GM19397 (cell line): Measurements from ENCODE around the gene PTPRN2.
"Not testable (repeated sequence)": the region's sequence is repeated elsewhere in the genome, so short reads cannot be mapped to it uniquely, and the experiment has no call there.

Experiments
- ATAC-seq: cut with Tn5 transposase; IDR thresholded peaks from one replicate; pipeline ENCODE4 v1.9.1; 2021; ENCODE audit warnings: mild to moderate bottlenecking, moderate library complexity; ENCODE audit not compliant: unreplicated experiment

PTPRN2 gene

GRCh38 chr7:158587162-158588084, at the start of gene PTPRN2:
Gene PTPRN2 (minus strand): TSS chr7:158587823.
- peak; percentile 77 for ATAC-seq

- peak; percentile 76 for ATAC-seq
Observed at GRCh38 chr7:158633055-158633956, 45.7 kb upstream of the PTPRN2 start.

DNA sequence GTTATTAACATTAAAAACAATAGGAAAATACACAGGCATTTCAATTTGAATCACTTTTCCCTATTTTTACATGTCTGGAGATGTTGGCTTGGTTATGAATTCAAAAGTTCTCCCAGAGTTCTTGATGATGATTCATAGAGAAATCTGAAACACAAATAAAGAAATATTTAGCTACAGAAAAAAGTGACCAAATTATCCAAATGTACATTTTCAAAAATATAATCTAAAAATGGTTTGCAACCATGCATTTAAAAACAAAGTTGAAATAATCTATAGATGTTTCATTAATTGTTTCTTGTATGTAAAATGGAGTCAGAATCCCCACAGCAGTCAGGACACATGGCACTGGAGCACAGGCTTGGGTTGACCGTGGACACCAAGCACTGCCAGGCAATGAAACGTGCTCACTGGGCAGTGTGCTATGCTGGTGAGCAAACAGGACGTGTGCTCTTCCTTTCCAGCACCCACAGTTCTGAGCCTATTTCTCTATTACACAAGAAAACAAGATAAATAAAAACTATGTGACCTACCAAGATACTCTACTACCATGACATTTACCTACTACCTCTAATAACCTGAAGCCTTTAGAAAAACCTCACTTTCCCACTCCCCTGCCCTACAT, 44.1 kb upstream of the PTPRN2 start:
- ATAC-seq: no peak

DNA sequence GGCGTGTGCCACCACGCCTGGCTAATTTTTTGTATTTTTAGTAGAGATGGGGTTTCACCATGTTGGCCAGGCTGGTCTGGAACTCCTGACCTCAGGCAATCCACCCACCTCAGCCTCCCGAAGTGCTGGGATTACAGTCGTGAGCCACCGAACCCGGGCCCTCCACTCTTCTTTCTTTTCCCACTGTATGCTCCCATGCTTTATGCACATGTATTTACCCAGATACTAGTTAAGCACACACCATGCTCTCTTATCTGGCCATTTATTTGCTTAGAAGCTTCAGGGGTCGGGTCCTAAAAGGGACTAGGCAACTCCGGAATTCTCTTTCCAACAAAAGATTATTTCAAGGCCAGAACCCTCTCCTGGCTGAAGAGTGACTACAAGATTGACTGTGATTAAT, 38.7 kb upstream of the PTPRN2 start:
- ATAC-seq: not testable (repeated sequence)

DNA sequence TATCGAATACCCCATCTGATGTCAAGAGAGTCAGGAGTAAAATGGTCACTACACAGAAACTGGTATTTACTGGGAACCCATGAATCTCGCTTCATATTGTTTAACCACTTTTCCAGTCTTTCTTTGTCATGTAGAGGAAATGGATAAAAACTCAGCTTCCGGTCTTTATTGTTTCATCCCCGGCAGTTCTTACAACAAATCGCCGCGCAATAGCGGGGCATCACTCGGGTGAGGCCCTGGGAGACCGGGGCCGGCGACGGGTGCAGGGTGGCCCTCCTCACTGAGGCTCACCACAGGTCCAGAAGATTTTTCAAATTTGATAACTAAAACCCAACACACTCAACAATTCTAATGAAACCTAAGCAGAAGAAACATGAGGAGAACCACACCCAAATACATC, 35.6 kb upstream of the PTPRN2 start:
- ATAC-seq: no peak

DNA sequence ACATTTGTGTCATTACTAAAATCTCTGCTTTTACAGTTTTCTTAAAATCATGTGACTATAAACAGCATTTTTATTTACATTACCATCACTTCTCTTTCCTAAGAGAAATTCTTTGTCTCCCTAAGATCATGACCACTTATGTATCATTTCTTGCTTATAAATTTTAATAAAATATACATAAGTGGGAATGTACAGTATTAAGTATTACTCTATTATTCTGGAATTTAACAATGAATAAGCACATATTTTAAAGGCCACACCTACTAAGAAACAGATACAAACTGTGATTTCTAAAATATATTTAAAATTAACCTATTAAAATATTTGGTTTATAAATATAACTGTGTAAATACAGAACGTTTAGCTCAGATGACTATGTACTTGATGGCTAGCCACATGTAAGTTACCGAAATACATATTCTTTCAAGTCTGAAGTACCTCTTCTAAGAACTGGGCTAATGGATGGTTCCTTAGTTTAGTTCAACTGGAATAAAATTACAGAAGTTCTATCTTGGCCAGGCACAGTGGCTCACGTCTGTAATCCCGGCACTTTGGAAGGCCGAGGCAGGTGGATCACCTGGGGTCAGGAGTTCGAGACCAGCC, 33.3 kb upstream of the PTPRN2 start:
- ATAC-seq: no peak

DNA sequence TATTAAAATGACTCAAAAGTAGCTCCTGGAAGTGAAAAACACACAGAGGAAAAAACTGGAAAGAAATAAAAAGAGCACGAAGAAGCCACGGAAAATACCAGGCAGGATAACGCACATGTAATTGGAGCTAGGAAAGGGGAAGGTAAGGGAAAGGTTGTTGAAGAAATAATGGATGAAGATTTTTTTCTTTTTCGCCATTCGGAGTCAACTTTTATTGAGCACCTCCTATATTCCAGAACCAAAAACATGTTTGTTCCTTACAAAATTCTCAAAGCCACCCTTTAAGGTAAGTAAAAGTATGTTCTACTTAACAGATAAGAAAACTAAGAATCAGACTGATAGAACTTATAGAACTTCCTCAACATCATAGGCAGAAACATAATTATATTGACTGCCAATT, 32.8 kb upstream of the PTPRN2 start:
- ATAC-seq: no peak

DNA sequence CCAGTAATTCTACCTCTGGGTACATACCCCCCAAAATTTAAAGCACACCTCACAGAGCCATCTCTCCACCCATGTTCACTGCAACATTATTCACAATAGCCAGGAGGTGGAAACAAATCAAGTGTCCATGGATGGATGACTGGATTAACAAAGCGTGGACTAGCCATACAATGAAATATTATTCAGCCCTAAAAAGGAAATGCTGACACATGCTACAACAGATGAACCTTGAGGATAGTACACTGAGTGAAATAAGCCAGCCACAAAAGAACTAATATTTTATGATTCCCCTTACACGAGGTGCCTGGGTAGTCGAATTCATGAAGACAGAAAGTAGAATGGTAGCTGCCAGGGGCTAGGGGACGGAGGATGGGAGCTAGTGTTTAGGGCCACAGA, 31.1 kb upstream of the PTPRN2 start:
- no peak for ATAC-seq

DNA sequence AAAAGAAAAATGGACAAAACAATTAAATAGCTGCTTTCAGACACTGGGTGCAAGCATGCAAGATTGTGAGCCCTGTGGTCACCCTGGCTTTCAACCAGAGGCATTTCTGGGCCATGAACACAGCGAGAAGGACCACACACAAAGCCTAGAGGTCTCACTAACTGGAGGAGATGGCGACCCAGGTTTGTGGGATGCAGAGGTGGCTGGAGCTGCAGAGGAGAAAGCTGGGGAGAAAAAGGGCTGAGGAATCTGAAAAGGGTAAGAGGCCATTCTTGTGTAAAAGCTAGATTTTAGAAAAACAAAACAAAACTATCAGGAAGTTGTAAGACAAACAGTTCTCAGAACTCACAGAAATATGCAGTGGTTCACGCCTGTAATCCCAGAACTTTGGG, 30.1 kb upstream of the PTPRN2 start:
- no peak for ATAC-seq

- ATAC-seq: no peak
Observed at GRCh38 chr7:158616050-158616449, 28.4 kb upstream of the PTPRN2 start.

GRCh38 chr7:158614700-158615099, 27.1 kb upstream of the PTPRN2 start:
- ATAC-seq: no peak

- peak; percentile 94 for ATAC-seq
Observed at GRCh38 chr7:158613481-158613880, 25.9 kb upstream of the PTPRN2 start.

DNA sequence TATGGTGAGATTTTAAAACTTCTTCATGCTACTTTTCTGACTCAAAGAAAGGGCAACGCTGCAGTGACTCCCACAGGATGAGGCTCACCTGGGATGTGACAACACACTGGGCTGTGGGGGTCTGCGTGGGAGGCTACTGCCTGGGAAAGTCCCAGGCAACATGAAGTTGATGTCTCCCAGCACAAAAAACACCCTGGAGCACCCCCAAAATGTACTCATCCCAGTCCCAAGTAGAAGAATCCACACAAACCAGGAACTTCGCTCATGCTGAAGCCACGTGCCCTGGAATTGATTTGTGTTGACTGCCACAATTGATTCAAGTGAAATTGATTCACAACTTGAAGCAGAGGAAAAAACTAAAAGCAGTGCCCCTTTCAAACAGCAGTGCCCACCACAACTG, 24.9 kb upstream of the PTPRN2 start:
- ATAC-seq: no peak

DNA sequence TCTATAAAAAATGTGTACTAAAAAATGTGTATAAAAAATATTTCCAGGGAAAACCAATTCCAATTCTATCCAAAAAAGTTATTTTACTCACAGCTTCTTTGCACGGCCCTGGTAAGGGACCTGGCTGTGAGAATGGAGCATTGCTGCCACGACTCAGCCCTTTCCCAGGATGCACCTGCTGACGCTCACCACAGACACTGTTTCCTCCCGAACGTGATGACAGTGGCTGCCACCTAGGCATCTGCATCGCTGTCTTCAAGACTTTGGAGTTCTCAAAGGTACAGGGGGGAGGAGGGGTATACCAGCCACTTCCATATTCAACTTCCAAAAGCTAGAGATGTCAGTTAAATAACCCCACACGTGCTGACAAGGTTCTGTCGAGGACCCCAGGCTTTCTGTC, 23.9 kb upstream of the PTPRN2 start:
- ATAC-seq: no peak

GRCh38 chr7:158609313-158609974, 21.8 kb upstream of the PTPRN2 start:
- no peak for ATAC-seq

GRCh38 chr7:158607563-158607962, 19.9 kb upstream of the PTPRN2 start:
- ATAC-seq: no peak

GRCh38 chr7:158606671-158607424, 19.2 kb upstream of the PTPRN2 start:
- no peak for ATAC-seq

- no peak for ATAC-seq
Observed at GRCh38 chr7:158606129-158606528, 18.5 kb upstream of the PTPRN2 start.
